ACC112 (cell line): Measurements from ENCODE around the gene ADGRB3.
"Not testable (repeated sequence)": the region's sequence is repeated elsewhere in the genome, so short reads cannot be mapped to it uniquely, and the experiment has no call there.

Experiments
- H2AFZ ChIP-seq: fragments of 200-600 bp; sonication (generic); one replicate; pipeline ENCODE4 v1.6.0; 2017; ENCODE audit warnings: antibody characterized with exemption, low read length; ENCODE audit not compliant: unreplicated experiment
- H3K27ac ChIP-seq: fragments of 200-600 bp; sonication (generic); 2 replicates; pipeline ENCODE4 v1.5.1; 2014; ENCODE audit warnings: low read depth, mild to moderate bottlenecking, antibody characterized with exemption, low read length, moderate library complexity
- H3K27me3 ChIP-seq: fragments of 200-600 bp; sonication (generic); 2 replicates; pipeline ENCODE4 v1.6.1; 2014; ENCODE audit warnings: mild to moderate bottlenecking, antibody characterized with exemption, low read length, moderate library complexity, mixed read lengths; ENCODE audit not compliant: insufficient read depth
- H3K36me3 ChIP-seq: fragments of 200-600 bp; sonication (generic); 2 replicates; pipeline ENCODE4 v1.6.1; 2016; ENCODE audit warnings: mild to moderate bottlenecking, antibody characterized with exemption, low read length, moderate library complexity, mixed read lengths; ENCODE audit not compliant: insufficient read depth
- H3K4me1 ChIP-seq: fragments of 200-600 bp; sonication (generic); one replicate; pipeline ENCODE4 v1.6.1; 2016; ENCODE audit warnings: low read length, mixed read lengths; ENCODE audit not compliant: insufficient read depth, unreplicated experiment, control insufficient read depth
- H3K4me3 ChIP-seq: fragments of 200-600 bp; sonication (generic); 2 replicates; pipeline ENCODE4 v1.5.1; 2014; ENCODE audit warnings: mild to moderate bottlenecking, low read depth, low read length
- H3K79me2 ChIP-seq: fragments of 200-600 bp; sonication (generic); one replicate; pipeline ENCODE4 v1.6.0; 2016; ENCODE audit warnings: low read length; ENCODE audit not compliant: control insufficient read depth, unreplicated experiment, insufficient read depth

Gene ADGRB3

GRCh38 chr6:68912805-68913204 lies 277.7 kb downstream of the ADGRB3 start:
- not testable (repeated sequence) for H3K4me3 ChIP-seq, H3K4me1 ChIP-seq, H3K36me3 ChIP-seq, H3K27me3 ChIP-seq, H3K79me2 ChIP-seq, H3K27ac ChIP-seq, H2AFZ ChIP-seq

- H3K27ac ChIP-seq, result no peak overlapping the region
- H2AFZ ChIP-seq, result no peak overlapping the region
- no peak overlapping the region for H3K4me3 ChIP-seq
- H3K27me3 ChIP-seq, result no peaks in the 10 kb centered on the region
- H3K79me2 ChIP-seq, result no peaks in the 10 kb centered on the region
- H3K4me1 ChIP-seq, result no peaks in the 10 kb centered on the region
- no peaks in the 10 kb centered on the region for H3K36me3 ChIP-seq
These were observed 280.5 kb downstream of the ADGRB3 start for GRCh38 chr6:68915586-68915985.

- no peaks in the 10 kb centered on the region for H3K79me2 ChIP-seq
- no peak overlapping the region for H2AFZ ChIP-seq
- H3K4me1 ChIP-seq, result no peaks in the 10 kb centered on the region
- no peaks in the 10 kb centered on the region for H3K36me3 ChIP-seq
- H3K27ac ChIP-seq, result no peak overlapping the region
- H3K4me3 ChIP-seq, result no peak overlapping the region
- H3K27me3 ChIP-seq, result no peaks in the 10 kb centered on the region
These were observed 284.5 kb downstream of the ADGRB3 start for GRCh38 chr6:68919537-68919936.

- H2AFZ ChIP-seq, result no peak overlapping the region
- no peak overlapping the region for H3K27ac ChIP-seq
- H3K79me2 ChIP-seq, result no peaks in the 10 kb centered on the region
- H3K4me3 ChIP-seq, result no peak overlapping the region
- H3K27me3 ChIP-seq, result no peaks in the 10 kb centered on the region
- H3K36me3 ChIP-seq, result no peaks in the 10 kb centered on the region
- H3K4me1 ChIP-seq, result no peaks in the 10 kb centered on the region
These were observed 306.3 kb downstream of the ADGRB3 start for GRCh38 chr6:68941345-68941744.

GRCh38 chr6:68947721-68948120 lies 312.6 kb downstream of the ADGRB3 start:
- H3K4me3 ChIP-seq, result no peak overlapping the region
- H3K27ac ChIP-seq, result no peak overlapping the region
- H3K4me1 ChIP-seq, result no peaks in the 10 kb centered on the region
- H3K36me3 ChIP-seq, result no peaks in the 10 kb centered on the region
- peaks cover 5% of the 10 kb centered on the region; the same call in 1 of the 2 replicates for H3K27me3 ChIP-seq
- H2AFZ ChIP-seq, result no peak overlapping the region
- no peaks in the 10 kb centered on the region for H3K79me2 ChIP-seq

- H2AFZ ChIP-seq, result no peak overlapping the region
- no peaks in the 10 kb centered on the region for H3K36me3 ChIP-seq
These were observed 316.2 kb downstream of the ADGRB3 start for GRCh38 chr6:68951270-68951669.

GRCh38 chr6:68958327-68958726 lies 323.2 kb downstream of the ADGRB3 start:
- H3K4me1 ChIP-seq, result no peaks in the 10 kb centered on the region
- no peak overlapping the region for H3K27ac ChIP-seq
- H2AFZ ChIP-seq, result no peak overlapping the region
- H3K27me3 ChIP-seq, result no peaks in the 10 kb centered on the region; the same call in 1 of the 2 replicates
- no peaks in the 10 kb centered on the region for H3K79me2 ChIP-seq
- no peaks in the 10 kb centered on the region for H3K36me3 ChIP-seq
- no peak overlapping the region for H3K4me3 ChIP-seq

More at GRCh38 chr6:68951270-68951669, 316.2 kb downstream of the ADGRB3 start:
- Histone ChIP-seq H3K4me3 (no peak overlapping the region), H3K4me1 (no peaks in the 10 kb centered on the region), H3K27ac (no peak overlapping the region), H3K27me3 (peaks cover 5% of the 10 kb centered on the region; the same call in 1 of the 2 replicates), H3K79me2 (no peaks in the 10 kb centered on the region)

- Histone ChIP-seq H3K36me3 (no peaks in the 10 kb centered on the region), H3K4me1 (no peaks in the 10 kb centered on the region), H2AFZ (no peak overlapping the region), H3K79me2 (no peaks in the 10 kb centered on the region), H3K27me3 (peaks cover 13% of the 10 kb centered on the region; the same call in 1 of the 2 replicates), H3K27ac (no peak overlapping the region), H3K4me3 (no peak overlapping the region)
These were observed 332.6 kb downstream of the ADGRB3 start for GRCh38 chr6:68967549-68968300.

- Histone ChIP-seq H3K4me3 (no peak overlapping the region), H2AFZ (no peak overlapping the region), H3K27ac (no peak overlapping the region)
These were observed 333.2 kb downstream of the ADGRB3 start for GRCh38 chr6:68968301-68968649.

GRCh38 chr6:68973066-68973465 lies 338.0 kb downstream of the ADGRB3 start:
- H3K4me3 ChIP-seq, result no peak overlapping the region
- no peak overlapping the region for H3K27ac ChIP-seq
- no peaks in the 10 kb centered on the region for H3K79me2 ChIP-seq
- H3K36me3 ChIP-seq, result no peaks in the 10 kb centered on the region
- no peaks in the 10 kb centered on the region for H3K4me1 ChIP-seq
- no peaks in the 10 kb centered on the region for H3K27me3 ChIP-seq
- no peak overlapping the region for H2AFZ ChIP-seq

More at GRCh38 chr6:68968301-68968649, 333.2 kb downstream of the ADGRB3 start:
- Histone ChIP-seq H3K79me2 (no peaks in the 10 kb centered on the region), H3K27me3 (peaks cover 13% of the 10 kb centered on the region; the same call in 1 of the 2 replicates), H3K36me3 (no peaks in the 10 kb centered on the region), H3K4me1 (no peaks in the 10 kb centered on the region)

- Histone ChIP-seq H3K36me3 (no peaks in the 10 kb centered on the region), H3K4me1 (no peaks in the 10 kb centered on the region), H3K27ac (no peak overlapping the region), H2AFZ (no peak overlapping the region), H3K79me2 (no peaks in the 10 kb centered on the region), H3K27me3 (no peaks in the 10 kb centered on the region), H3K4me3 (no peak overlapping the region)
These were observed 340.0 kb downstream of the ADGRB3 start for GRCh38 chr6:68975064-68975463.
